A673 (cell line): ENCODE measurements around the gene ATP5F1B. TPM values are rescaled to one million over a fixed set of nuclear protein-coding genes. Genes with fewer than 3 reads are reported as not detected.

Experiments used
- Bru-seq: library from RNA; stranded (reverse); fragments of 400-500 nt; gene quantifications from one replicate; lab custom pipeline; 2021; lab: Mats Ljungman, UMichigan
- BruChase-seq, 2 experiments: library from RNA; stranded (reverse); fragments of 400-500 nt; gene quantifications; one replicate each; lab custom pipeline; 2021; lab: Mats Ljungman, UMichigan
- BruUV-seq: library from RNA; stranded (reverse); fragments of 400-500 nt; replicated peaks from 2 replicates; lab custom pipeline; 2021; lab: Mats Ljungman, UMichigan
- CTCF ChIA-PET: fragments of 300-600 bp; sonication (Branson Sonifier 250); formaldehyde crosslinking; loops from one replicate; lab custom pipeline; 2022; ENCODE audit warnings: antibody characterized with exemption; lab: Charles Lee
- POLR2A ChIA-PET: fragments of 300-600 bp; sonication (Branson Sonifier 250); formaldehyde crosslinking; loops from one replicate; lab custom pipeline; 2022; ENCODE audit warnings: antibody characterized with exemption; ENCODE audit not compliant: low non-redundant PET; lab: Charles Lee
- DNase-seq: peaks from one replicate; pipeline ENCODE4 v3.0.0-alpha.2; 2015; ENCODE audit warnings: low spot score
- H3K27ac ChIP-seq: fragments of 200-600 bp; sonication (generic); 2 replicates; pipeline ENCODE4 v1.5.1; 2016; ENCODE audit warnings: mixed run types, low read depth, mild to moderate bottlenecking, mixed read lengths, antibody characterized with exemption, low read length; ENCODE audit not compliant: poor library complexity, severe bottlenecking
- H3K27me3 ChIP-seq: fragments of 200-600 bp; sonication (generic); replicated peaks from 2 replicates; pipeline ENCODE4 v1.6.1; 2017; ENCODE audit warnings: mixed run types, low read depth, mild to moderate bottlenecking, mixed read lengths, antibody characterized with exemption, low read length; ENCODE audit not compliant: insufficient read depth, poor library complexity
- H3K36me3 ChIP-seq: fragments of 200-600 bp; sonication (generic); 2 replicates; pipeline ENCODE4 v1.6.1; 2016; ENCODE audit warnings: mixed run types, mild to moderate bottlenecking, mixed read lengths, antibody characterized with exemption, low read length; ENCODE audit not compliant: insufficient read depth, poor library complexity, severe bottlenecking
- H3K4me1 ChIP-seq: fragments of 200-600 bp; sonication (generic); 2 replicates; pipeline ENCODE4 v1.6.1; 2017; ENCODE audit warnings: mixed run types, mild to moderate bottlenecking, mixed read lengths, antibody characterized with exemption, low read length; ENCODE audit not compliant: insufficient read depth, poor library complexity, severe bottlenecking
- H3K4me3 ChIP-seq: fragments of 200-600 bp; sonication (generic); 2 replicates; pipeline ENCODE4 v1.5.1; 2016; ENCODE audit warnings: low read depth, mixed run types, mild to moderate bottlenecking, mixed read lengths, low read length; ENCODE audit not compliant: poor library complexity, severe bottlenecking
- H3K9me3 ChIP-seq: fragments of 200-600 bp; sonication (generic); 2 replicates; pipeline ENCODE4 v1.6.1; 2016; ENCODE audit warnings: mixed run types, low read depth, mild to moderate bottlenecking, mixed read lengths, antibody characterized with exemption, low read length; ENCODE audit not compliant: poor library complexity, severe bottlenecking
- CTCF ChIP-seq: fragments of 300-800, 200-600 bp; sonication (generic); conservative IDR thresholded peaks from 2 replicates; pipeline ENCODE4 v1.5.1; 2017; ENCODE audit warnings: low read depth, mild to moderate bottlenecking, antibody characterized with exemption, low read length, moderate library complexity, mixed read lengths
- EZH2 ChIP-seq: fragments of 200-600 bp; sonication (generic); IDR thresholded peaks from 2 replicates; pipeline ENCODE4 v1.6.1; 2017; ENCODE audit warnings: borderline replicate concordance, low read depth, mild to moderate bottlenecking, mixed read lengths, antibody characterized with exemption, low read length; ENCODE audit not compliant: poor library complexity, severe bottlenecking
- intact Hi-C: fragments of 100-400 bp; cut with micrococcal nuclease; formaldehyde crosslinking; loops from one replicate; pipeline ENCODE4 v1.10.0; 2022; ENCODE audit not compliant: unreplicated experiment
- long read RNA-seq: library from polyadenylated mRNA; stranded (forward); transcript quantifications from one replicate; pipeline ENCODE4 v2.0.0, GENCODE V29; 2022
- total RNA-seq: library from RNA; stranded (reverse); gene quantifications from 2 replicates; pipeline ENCODE4 v1.2.3, GENCODE V29; 2021

ATP5F1B gene
- total RNA-seq (1,089 and 1,126 TPM in 2 replicates), Bru-seq, nascent RNA (percentile 98 among the genes with signal in this experiment), BruChase-seq, experiment 1, labeled RNA remaining after a 2-hour chase (percentile 99 among the genes with signal in this experiment), BruChase-seq, experiment 2, labeled RNA remaining after a 6-hour chase (percentile 100 among the genes with signal in this experiment)
- long read RNA-seq, transcript ATP5F1B-208 (2 exons, 457 nt): minor isoform, 10 of 1,397 reads
- long read RNA-seq, transcript ATP5F1B-201 (10 exons, 1,839 nt): major isoform, 1,260 of 1,397 reads
- long read RNA-seq, partial matches to known transcripts: 74 of 1,397 reads
- long read RNA-seq, other reads (novel, unspliced or antisense): 53 of 1,397 reads

GRCh38 chr12:56645717-56646446 is at the start of gene ATP5F1B:
Gene ATP5F1B (minus strand): TSS chr12:56645984. CDS start chr12:56645963, 21 bp downstream.
- Histone ChIP-seq H3K4me1 (peaks cover 13% of the 10 kb centered on the region), H3K27ac (peak within 1 kb of the TSS; percentile 95), H3K9me3 (no peaks in the 10 kb centered on the region), H3K4me3 (peak within 1 kb of the TSS; percentile 89), H3K36me3 (peaks cover 40% of the 10 kb centered on the region), H3K27me3 (no peaks in the 10 kb centered on the region)
- POLR2A ChIA-PET: interaction anchor here (0.6 kb wide), 1 partner anchor 12 kb away, joined by 3 read pairs; no protein-coding TSS in a partner anchor
- intact Hi-C loops: no loop called here
- TF ChIP-seq EZH2: no peak
- TF ChIP-seq CTCF: no peak
- BruUV-seq: no TSS peak
- CTCF ChIA-PET: interaction anchor here (0.7 kb wide), 1 partner anchor 9 kb away, joined by 4 read pairs; no protein-coding TSS in a partner anchor
- peak; percentile 99 for DNase-seq

- H3K36me3 ChIP-seq: no peaks in the 10 kb centered on the region
- no TSS peak for BruUV-seq
These were observed 48.4 kb upstream of the ATP5F1B start for GRCh38 chr12:56694161-56694560.

More at GRCh38 chr12:56694161-56694560, 48.4 kb upstream of the ATP5F1B start:
- H3K4me1 ChIP-seq: peaks cover 1% of the 10 kb centered on the region
- no peak overlapping the region for H3K4me3 ChIP-seq
- intact Hi-C loops: no loop called here
- H3K27ac ChIP-seq: no peak overlapping the region
- H3K9me3 ChIP-seq: no peaks in the 10 kb centered on the region
- TF ChIP-seq CTCF: no peak
- TF ChIP-seq EZH2: no peak
- ChIA-PET CTCF (no interaction called here), POLR2A (no interaction called here)
- H3K27me3 ChIP-seq: no peaks in the 10 kb centered on the region
- no peak for DNase-seq
